Esophagus squamous epithelium (tissue), 5 donors: ENCODE data around the gene GZMB. TPM values are rescaled to one million over a fixed set of nuclear protein-coding genes. Genes with fewer than 3 reads are reported as not detected.
"Not testable (repeated sequence)": the region's sequence is repeated elsewhere in the genome, so short reads cannot be mapped to it uniquely, and the experiment has no call there.

ENCODE experiments used
- DNase-seq: peaks from one replicate; lab custom pipeline; 2025; lab: John Stamatoyannopoulos, UW
- H3K27ac ChIP-seq, 4 donors: fragments of 200-600 bp; sonication (generic); one replicate each; pipeline ENCODE4 v1.5.1; 2016 to 2019; ENCODE audit warnings: mild to moderate bottlenecking in 1 of 4
- H3K27me3 ChIP-seq, 4 donors: fragments of 200-600 bp; sonication (generic); 1 replicate in 3 of 4; 2 replicates in 1 of 4; pipeline versions ENCODE4 v1.5.1 to v1.6.0; 2017 to 2021; ENCODE audit warnings: antibody characterized with exemption in 1 of 4
- H3K36me3 ChIP-seq, 3 donors: fragments of 200-600 bp; sonication (generic); one replicate each; pipeline ENCODE4 v1.5.1; 2016 to 2019
- H3K4me1 ChIP-seq, 3 donors: fragments of 200-600 bp; sonication (generic); one replicate each; pipeline ENCODE4 v1.5.1; 2017 to 2019
- H3K4me3 ChIP-seq, 4 donors: fragments of 200-600 bp; sonication (generic); 1 replicate in 3 of 4; 2 replicates in 1 of 4; pipeline ENCODE4 v1.5.1; 2016 to 2019; ENCODE audit warnings: mild to moderate bottlenecking in 2 of 4, moderate library complexity in 1 of 4
- H3K9me3 ChIP-seq, 3 donors: fragments of 200-600 bp; sonication (generic); one replicate each; pipeline ENCODE4 v1.5.1; 2016 to 2019
- CTCF ChIP-seq, 6 experiments: fragments of 450-650 bp in 4 of 6; fragments of 200-600 bp in 2 of 6; sonication (generic) in 2 of 6; IDR thresholded peaks; one replicate each; pipeline ENCODE4 v1.5.1; 2016 to 2019; ENCODE audit warnings: antibody characterized with exemption in 6 of 6, mild to moderate bottlenecking in 4 of 6, moderate library complexity in 4 of 6
- POLR2A ChIP-seq, 4 donors: fragments of 450-650 bp; IDR thresholded peaks; one replicate each; pipeline ENCODE4 v1.6.1; 2017; ENCODE audit warnings: antibody characterized with exemption in 4 of 4, mild to moderate bottlenecking in 4 of 4, moderate library complexity in 3 of 4
- WGBS, 2 donors: methylation state at CpG; one replicate each; pipeline ENCODE4 v1.1.5; 2018; 5-methylcytosine and 5-hydroxymethylcytosine counted together
- intact Hi-C: fragments of 100-400 bp; cut with DNase I; formaldehyde crosslinking; loops from one replicate; pipeline ENCODE4 v1.15.0; 2022
- total RNA-seq, 4 donors: library from RNA; depleted of rRNA; stranded (reverse); fragments of >200 nt; gene quantifications; one replicate each; pipeline ENCODE4 v1.1.0, GENCODE V29; 2016
- donor health status: DM: yes; HTN: yes; CAD: no.

The GZMB gene
- total RNA-seq, 4 donors from 2014 or later, result 0.99 to 8.5 (median 6.1) TPM

- no peak for DNase-seq
- H3K27ac ChIP-seq, result no peak overlapping the region
- no peaks in the 10 kb centered on the region for H3K9me3 ChIP-seq
- no peaks in the 10 kb centered on the region for H3K4me1 ChIP-seq
- no peaks in the 10 kb centered on the region for H3K36me3 ChIP-seq
- intact Hi-C loops, result no loop called here
- H3K27me3 ChIP-seq, result peaks cover 0 to 6% (median 0%) of the 10 kb centered on the region in 4 donors
- TF ChIP-seq CTCF (IDR thresholded peaks at IDR 0.05) (no peak), POLR2A (IDR thresholded peaks at IDR 0.05) (no peak)
- WGBS, 2 donors, result 59% methylated on average over 9 of the region's 9 CpGs
- no peak overlapping the region for H3K4me3 ChIP-seq
These were observed 26.1 kb upstream of the GZMB start for GRCh38 chr14:24659916-24660570.

- H3K9me3 ChIP-seq, H3K27me3 ChIP-seq, H3K27ac ChIP-seq, intact Hi-C loops, DNase-seq, H3K4me1 ChIP-seq, H3K36me3 ChIP-seq, H3K4me3 ChIP-seq: not testable (repeated sequence)
- WGBS, 2 donors, result 55 to 60% methylated on average over 1 of the region's 1 CpG
These were observed 14.4 kb upstream of the GZMB start for GRCh38 chr14:24648361-24648760.

GRCh38 chr14:24639905-24640304 lies 5.9 kb upstream of the GZMB start:
- WGBS, 2 donors, result 44 to 89% methylated on average over 3 of the region's 3 CpGs
- intact Hi-C loops, result no loop called here
- TF ChIP-seq CTCF (IDR thresholded peaks at IDR 0.05), result no peak
- TF ChIP-seq POLR2A (IDR thresholded peaks at IDR 0.05), result no peak
- H3K9me3 ChIP-seq, result no peaks in the 10 kb centered on the region
- H3K27me3 ChIP-seq, result no peaks in the 10 kb centered on the region
- H3K4me3 ChIP-seq, result no peak overlapping the region
- H3K4me1 ChIP-seq, result no peaks in the 10 kb centered on the region
- DNase-seq, result no peak
- no peaks in the 10 kb centered on the region for H3K36me3 ChIP-seq
- H3K27ac ChIP-seq, result no peak overlapping the region

- intact Hi-C loops, result no loop called here
- WGBS, 2 donors, result 80 to 86% methylated on average over 3 of the region's 3 CpGs
- Histone ChIP-seq H3K27me3 (no peaks in the 10 kb centered on the region), H3K36me3 (no peaks in the 10 kb centered on the region), H3K4me3 (no peak overlapping the region), H3K4me1 (no peaks in the 10 kb centered on the region), H3K27ac (no peak overlapping the region), H3K9me3 (no peaks in the 10 kb centered on the region)
- DNase-seq, result no peak
- no peak for TF ChIP-seq CTCF (IDR thresholded peaks at IDR 0.05)
- no peak for TF ChIP-seq POLR2A (IDR thresholded peaks at IDR 0.05)
These were observed 5.3 kb upstream of the GZMB start for GRCh38 chr14:24639270-24639669.

GRCh38 chr14:24633353-24633752 lies 637 bp downstream of the GZMB start:
- no peaks in the 10 kb centered on the region for H3K9me3 ChIP-seq
- no peak for DNase-seq
- H3K4me3 ChIP-seq, result peak overlapping the region in 1 of 4 donors; percentile 13
- peaks cover 0 to 14% (median 5%) of the 10 kb centered on the region in 3 donors for H3K4me1 ChIP-seq
- TF ChIP-seq CTCF (IDR thresholded peaks at IDR 0.05), result no peak
- TF ChIP-seq POLR2A (IDR thresholded peaks at IDR 0.05), result no peak
- H3K27ac ChIP-seq, result peak overlapping the region in 1 of 4 donors; percentile 44
- intact Hi-C loops, result no loop called here
- peaks cover 0 to 12% (median 0%) of the 10 kb centered on the region in 4 donors for H3K27me3 ChIP-seq
- WGBS, 2 donors, result 83 to 100% methylated on average over 1 of the region's 1 CpG
- H3K36me3 ChIP-seq, result no peaks in the 10 kb centered on the region
